GM12891 (cell line): Measurements from ENCODE around the gene PITPNC1.

Experiments used
- POLR2A ChIP-seq: IDR thresholded peaks from 2 replicates; pipeline ENCODE4 v1.6.1; 2011; ENCODE audit warnings: low read depth, low read length, control low read depth
- POLR2AphosphoS5 ChIP-seq: IDR thresholded peaks from 2 replicates; pipeline ENCODE4 v1.6.1; 2011; ENCODE audit warnings: low read depth, low read length, control low read depth
- POU2F2 ChIP-seq: IDR thresholded peaks from 2 replicates; pipeline ENCODE4 v1.6.1; 2011; ENCODE audit warnings: low read depth, mild to moderate bottlenecking, control low read depth, low read length, moderate library complexity
- SPI1 ChIP-seq: IDR thresholded peaks from 2 replicates; pipeline ENCODE4 v1.6.1; 2011; ENCODE audit warnings: low read depth, low read length, control low read depth
- TAF1 ChIP-seq: IDR thresholded peaks from 2 replicates; pipeline ENCODE4 v1.6.1; 2011; ENCODE audit warnings: low read depth, low read length, control low read depth

DNA sequence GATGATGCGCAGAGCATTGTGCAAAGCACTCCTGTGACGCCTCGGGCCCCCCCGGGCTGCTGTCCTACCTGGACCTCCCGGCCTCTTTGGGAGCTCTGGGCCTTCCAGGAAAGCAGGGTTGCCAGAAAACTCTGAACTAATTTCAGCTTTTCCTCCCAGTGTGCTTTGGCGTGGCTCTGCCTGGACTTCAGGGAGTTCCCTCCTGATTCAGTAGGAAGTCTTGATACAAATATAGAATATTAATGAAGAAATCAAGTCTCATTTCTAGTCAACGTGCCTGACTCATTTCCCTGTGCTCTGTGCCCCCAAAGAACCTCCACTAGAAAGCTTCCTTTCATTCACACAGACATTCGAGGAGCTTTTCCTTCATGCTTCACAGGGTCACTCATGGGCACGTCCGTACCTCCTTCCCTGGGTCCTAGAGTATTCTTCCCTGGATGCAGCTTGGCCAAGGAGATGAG, 256.7 kb downstream of the PITPNC1 start:
- TF ChIP-seq POLR2A (no peak), SPI1 (no peak), POLR2AphosphoS5 (no peak), TAF1 (no peak), POU2F2 (no peak)
